DMS 273 (cell line): ENCODE results near the gene SNX30.

Source experiments
- DNase-seq: peaks from one replicate; lab custom pipeline; 2025; ENCODE audit not compliant: unreplicated experiment; lab: John Stamatoyannopoulos, UW

Gene SNX30

GRCh38 chr9:112782218-112782617 lies 31.7 kb downstream of the SNX30 start:
- DNase-seq: no peak

GRCh38 chr9:112783551-112783954 lies 33.0 kb downstream of the SNX30 start:
- DNase-seq: no peak

- peak; percentile 56 for DNase-seq
Measured at GRCh38 chr9:112784020-112784785, 33.6 kb downstream of the SNX30 start.

GRCh38 chr9:112785986-112786385 lies 35.4 kb downstream of the SNX30 start:
- no peak for DNase-seq

- no peak for DNase-seq
Measured at GRCh38 chr9:112786829-112787520, 36.4 kb downstream of the SNX30 start.

- no peak for DNase-seq
Measured at GRCh38 chr9:112787978-112788377, 37.4 kb downstream of the SNX30 start.

GRCh38 chr9:112789473-112789872 lies 38.9 kb downstream of the SNX30 start:
- DNase-seq: no peak

- no peak for DNase-seq
Measured at GRCh38 chr9:112789891-112790774, 39.6 kb downstream of the SNX30 start.

GRCh38 chr9:112792670-112793069 lies 42.1 kb downstream of the SNX30 start:
- no peak for DNase-seq

GRCh38 chr9:112793213-112793810 lies 42.8 kb downstream of the SNX30 start:
- DNase-seq: peak; percentile 80

- DNase-seq: no peak
Measured at GRCh38 chr9:112794731-112795130, 44.2 kb downstream of the SNX30 start.

GRCh38 chr9:112795921-112796320 lies 45.4 kb downstream of the SNX30 start:
- DNase-seq: no peak

GRCh38 chr9:112796485-112796884 lies 45.9 kb downstream of the SNX30 start:
- DNase-seq: no peak

GRCh38 chr9:112809351-112809848 lies 58.8 kb downstream of the SNX30 start:
- DNase-seq: no peak

GRCh38 chr9:112809906-112810305 lies 59.3 kb downstream of the SNX30 start:
- DNase-seq: no peak

- no peak for DNase-seq
Measured at GRCh38 chr9:112810696-112811490, 60.3 kb downstream of the SNX30 start.

- no peak for DNase-seq
Measured at GRCh38 chr9:112811518-112811917, 61.0 kb downstream of the SNX30 start.

GRCh38 chr9:112815868-112816267 lies 65.3 kb downstream of the SNX30 start:
- DNase-seq: no peak

- no peak for DNase-seq
Measured at GRCh38 chr9:112817860-112818203, 67.3 kb downstream of the SNX30 start.
